Measurements from ENCODE around the gene PI4KB. TPM values are rescaled to one million over a fixed set of nuclear protein-coding genes. Genes with fewer than 3 reads are reported as not detected.

The PI4KB gene
- total and polyA plus RNA-seq, 9 of the 15 experiments (the other 6 are each of a cell fraction or from before 2014, with no cell fraction given), result 3.1 to 65.4 (median 45.1) TPM

DNA sequence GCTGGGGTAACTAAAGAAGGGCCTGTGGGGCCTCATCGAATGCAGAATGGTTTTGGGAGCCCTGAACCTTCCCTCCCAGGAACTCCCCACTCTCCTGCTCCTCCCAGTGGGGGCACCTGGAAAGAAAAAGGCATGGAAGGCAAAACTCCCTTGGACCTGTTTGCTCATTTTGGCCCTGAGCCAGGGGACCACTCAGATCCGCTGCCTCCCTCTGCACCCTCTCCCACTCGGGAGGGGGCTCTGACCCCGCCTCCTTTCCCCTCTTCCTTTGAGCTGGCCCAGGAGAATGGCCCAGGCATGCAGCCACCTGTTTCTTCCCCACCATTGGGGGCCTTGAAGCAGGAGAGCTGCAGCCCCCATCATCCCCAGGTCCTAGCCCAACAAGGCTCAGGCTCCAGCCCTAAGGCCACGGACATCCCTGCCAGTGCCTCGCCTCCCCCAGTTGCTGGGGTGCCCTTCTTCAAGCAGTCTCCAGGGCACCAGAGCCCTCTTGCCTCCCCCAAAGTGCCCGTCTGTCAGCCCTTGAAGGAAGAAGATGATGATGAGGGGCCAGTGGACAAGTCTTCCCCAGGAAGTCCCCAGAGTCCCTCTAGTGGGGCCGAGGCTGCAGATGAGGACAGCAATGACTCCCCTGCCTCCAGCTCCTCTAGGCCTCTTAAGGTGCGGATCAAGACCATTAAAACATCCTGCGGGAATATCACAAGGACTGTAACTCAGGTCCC is 40.4 kb downstream of the PI4KB start:
- FAIRE-seq (no peak), ATAC-seq (no peak), DNase-seq (ENCODE audit: extremely low read depth in 1 of 4, low spot score in 3 of 4) (no peak)
- ChIA-PET CTCF (ENCODE audit: low intra/inter-chr PET ratio) (no interaction called here), POLR2A (interaction anchor here (0.7 kb wide), 2 partner anchors 112 to 219 kb away, joined by 3 to 5 read pairs; partner anchors contain the start of gene PSMB4)
- in situ Hi-C loops (cut with MboI) (no loop called here), intact Hi-C loops (cut with micrococcal nuclease) (loop anchor here (10.0 kb wide), 1 partner anchor 58 kb away; the partner anchor contains the start of gene RFX5)
- Histone ChIP-seq H3K27ac (ENCODE audit: extremely low read depth, low read depth, low read length) (no peak overlapping the region), H3K27me3 (ENCODE audit: control insufficient read depth in 2 of 2, insufficient read depth in 2 of 2, low read length in 2 of 2) (no peaks in the 10 kb centered on the region), H3K4me3 (no peak overlapping the region), H3K9ac (ENCODE audit: insufficient read depth in 1 of 2, low read depth in 2 of 2, low read length in 2 of 2) (peak overlapping the region in 1 of 2 experiments; percentile 43; a peak in 1 of 4 replicates), H4K20me1 (replicated peaks; ENCODE audit: control insufficient read depth, insufficient read depth, low read length) (peaks cover 17% of the 10 kb centered on the region), H3K36me3 (ENCODE audit: control insufficient read depth, insufficient read depth, low read length) (peaks cover 70% of the 10 kb centered on the region; the same call in 2 of the 3 replicates), H3K79me2 (ENCODE audit: control insufficient read depth, insufficient read depth, low read length) (peaks cover 28% of the 10 kb centered on the region), H3K4me1 (replicated peaks in 1 of 2; ENCODE audit: control insufficient read depth in 2 of 2, insufficient read depth in 2 of 2, low read length in 2 of 2) (peaks cover 15 to 52% of the 10 kb centered on the region in 2 experiments), H3K9me3 (replicated peaks; ENCODE audit: control insufficient read depth, insufficient read depth, low read depth, low read length) (no peaks in the 10 kb centered on the region), H3K9me1 (ENCODE audit: control insufficient read depth, insufficient read depth, low read length) (peaks cover 7% of the 10 kb centered on the region), H2AFZ (ENCODE audit: low read depth, low read length) (no peak overlapping the region), H3K4me2 (ENCODE audit: insufficient read depth, low read length) (no peak overlapping the region)
- TF ChIP-seq NFIC (IDR thresholded peaks at IDR 0.05), result peak; percentile 82
- TF ChIP-seq RBFOX2 (IDR thresholded peaks at IDR 0.05; ENCODE audit: low read depth, low read length), result 0 out of 2 replicates have a peak, but pooled peaks have one; percentile 12
- no peak for TF ChIP-seq ZNF134 (CRISPR knock-in tag; conservative IDR thresholded peaks at IDR 0.05)
- TF ChIP-seq LEF1 (IDR thresholded peaks at IDR 0.05), result no peak
- no peak for TF ChIP-seq ZNF583 (CRISPR knock-in tag; IDR thresholded peaks at IDR 0.05)
- TF ChIP-seq ZNF133 (CRISPR knock-in tag; IDR thresholded peaks at IDR 0.05), result no peak
- TF ChIP-seq PHF20 (IDR thresholded peaks at IDR 0.05; ENCODE audit: partially characterized antibody), result no peak
- BruUV-seq (replicated peaks), result no TSS peak
- 92% methylated on average over 8 of the region's 10 CpGs for WGBS (ENCODE audit: insufficient coverage, low coverage, missing lambda C conversion rate)
